Islet of Langerhans (tissue), 1 donor: ENCODE data around the gene HELLS.
A peak's percentile ranks its signal among the peaks of the same experiment; 100 is the strongest.
"Not testable (repeated sequence)": the region's sequence is repeated elsewhere in the genome, so short reads cannot be mapped to it uniquely, and the experiment has no call there.

Experiments used
- FAIRE-seq: peaks from one replicate; lab custom pipeline; 2011; peaks lifted over from hg19 to GRCh38; lab: Jason Lieb, UNC

Gene HELLS

DNA sequence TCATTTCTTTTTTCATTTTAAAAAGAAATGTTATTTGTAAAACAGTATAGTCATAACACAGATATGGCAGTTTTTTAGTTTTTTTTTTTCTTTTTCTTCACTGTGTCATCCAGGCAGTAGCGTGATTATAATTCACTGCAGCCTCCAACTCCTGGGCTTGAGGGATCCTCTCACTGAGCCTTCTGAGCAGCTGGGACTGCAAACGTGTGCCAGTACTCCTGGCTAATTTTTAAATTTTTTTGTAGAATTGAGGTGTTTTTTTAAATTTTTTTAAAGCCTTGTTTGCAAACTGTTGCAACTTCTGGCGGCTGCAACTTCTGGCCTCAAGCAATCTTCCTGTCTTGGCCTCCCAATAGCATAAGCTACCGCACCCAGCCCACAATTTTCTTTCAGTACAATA is 63.0 kb downstream of the HELLS start:
- FAIRE-seq, result no peak

DNA sequence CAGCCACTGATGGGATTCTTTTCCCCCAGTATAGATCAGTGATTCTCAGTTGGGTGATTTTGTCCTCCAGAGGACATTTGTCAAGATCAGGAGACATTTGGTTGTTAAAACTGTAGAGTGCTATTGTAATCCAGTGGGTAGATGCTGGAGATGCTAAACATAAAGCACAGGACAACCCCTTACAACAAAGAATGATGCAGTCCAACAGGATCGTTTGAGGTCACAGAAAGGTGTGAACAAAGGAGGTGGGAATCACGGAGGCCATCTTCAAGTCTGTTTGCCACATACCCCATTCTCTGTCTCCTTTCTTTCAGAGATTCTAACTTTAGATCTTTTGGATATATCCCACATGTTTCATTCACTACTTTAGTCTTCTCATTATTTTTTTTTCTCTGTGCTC is 69.0 kb downstream of the HELLS start:
- FAIRE-seq, result no peak

DNA sequence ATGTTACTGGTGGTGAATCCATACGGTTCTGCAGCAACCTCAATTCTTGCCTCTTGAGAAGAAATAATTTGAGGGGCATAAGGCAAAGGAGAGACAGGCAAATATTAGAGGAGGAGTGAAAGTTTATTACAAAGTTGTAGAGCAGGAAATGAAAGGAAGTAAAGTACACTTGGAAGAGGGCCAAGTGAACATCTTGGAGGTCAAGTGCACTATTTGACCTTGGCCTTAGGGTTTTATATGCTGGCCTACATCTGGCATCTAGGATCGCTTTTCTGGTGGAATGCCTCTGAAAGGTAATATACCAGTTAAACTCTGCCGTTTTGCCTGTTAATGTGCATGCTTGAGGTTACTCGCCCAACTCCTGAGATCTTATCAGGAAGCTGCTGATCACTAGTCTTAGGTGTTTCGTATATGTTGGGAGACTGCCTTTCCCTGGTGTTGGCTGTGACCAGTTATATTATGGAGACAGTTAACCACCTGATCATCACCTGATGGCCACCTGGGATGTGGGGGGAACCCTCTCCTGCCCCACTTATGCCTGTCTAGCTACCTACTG is 71.9 kb downstream of the HELLS start:
- no peak for FAIRE-seq

DNA sequence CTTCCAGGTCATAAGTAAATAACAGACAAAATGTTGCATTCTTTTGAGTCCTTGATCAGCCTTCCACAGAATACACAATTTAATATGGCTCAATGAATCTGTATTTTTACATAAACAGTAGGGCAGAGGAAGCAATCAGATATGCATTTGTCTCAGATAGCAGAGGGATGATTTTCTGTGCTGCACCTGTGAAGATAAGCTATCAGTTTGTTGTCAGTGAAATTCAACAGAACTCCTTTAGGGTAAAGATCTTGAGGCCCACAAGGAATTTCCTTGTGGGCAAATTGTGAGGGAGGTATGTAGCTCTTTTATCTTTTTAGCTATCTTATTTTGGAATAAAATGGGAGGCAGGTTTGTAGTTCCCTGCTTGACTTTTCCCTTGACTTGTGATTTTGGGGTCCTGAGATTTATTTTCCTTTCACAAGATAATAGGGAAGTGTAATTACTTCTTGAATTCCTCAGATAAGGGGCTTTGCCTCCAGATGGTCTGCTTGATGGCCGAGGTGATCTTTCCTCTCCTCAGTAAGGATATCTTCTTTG is 77.1 kb downstream of the HELLS start:
- no peak for FAIRE-seq

DNA sequence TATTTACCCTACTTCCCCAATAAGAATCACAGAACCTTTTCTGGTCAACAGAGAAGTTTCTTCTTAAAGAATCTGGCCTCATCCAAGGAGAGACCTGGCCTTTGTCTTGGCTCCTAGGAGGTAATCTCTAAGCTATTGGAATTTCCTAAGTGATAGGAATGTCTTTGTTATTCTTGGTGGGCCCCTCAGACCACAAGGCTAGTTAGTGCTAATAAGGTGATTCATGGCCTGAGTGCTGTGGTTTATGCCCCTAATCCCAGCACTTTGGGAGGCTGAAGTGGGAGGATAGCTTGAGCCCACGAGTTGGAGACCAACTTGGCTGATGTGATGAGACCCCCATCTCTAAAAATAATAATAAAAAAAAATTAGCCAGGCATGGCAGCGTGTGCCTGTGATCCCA is 78.0 kb downstream of the HELLS start:
- FAIRE-seq, result no peak

DNA sequence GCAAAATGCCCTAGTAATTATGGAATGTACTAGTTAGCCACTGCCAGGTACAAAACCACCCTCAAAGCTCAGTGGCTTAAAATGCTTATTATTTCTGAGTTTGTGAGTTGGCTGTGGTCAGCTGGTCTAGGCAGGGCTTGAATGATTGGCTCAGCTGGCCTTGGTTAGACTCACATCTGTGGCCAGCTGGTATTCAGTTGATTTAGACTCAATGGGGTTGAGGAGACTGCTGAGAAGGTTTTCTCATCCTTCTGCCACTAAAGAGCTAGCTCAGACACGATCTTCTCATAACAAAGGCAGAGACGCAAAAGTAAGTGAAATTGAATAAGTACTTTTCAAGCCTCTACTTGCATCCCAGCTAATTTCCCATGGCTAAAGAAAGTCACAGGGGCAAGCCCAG is 80.9 kb downstream of the HELLS start:
- no peak for FAIRE-seq

DNA sequence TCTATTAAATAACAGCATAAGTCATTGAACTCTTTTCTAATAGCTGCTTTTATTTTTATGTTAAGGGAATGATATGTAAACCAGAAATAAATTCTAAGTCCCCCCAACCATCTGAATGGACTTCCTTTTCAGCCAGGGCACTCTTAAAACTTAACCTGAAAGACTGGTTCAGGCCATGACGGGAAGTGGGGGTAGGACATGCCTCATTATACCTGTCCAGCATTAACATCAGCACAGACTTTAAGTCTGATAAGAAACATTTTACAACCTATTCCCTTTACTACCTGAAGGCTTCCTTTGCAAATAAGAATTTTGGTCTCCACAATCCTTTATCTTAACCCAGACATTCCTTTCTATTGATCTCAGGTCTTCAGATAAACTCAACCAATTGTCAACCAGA is 81.9 kb downstream of the HELLS start:
- FAIRE-seq, result no peak

DNA sequence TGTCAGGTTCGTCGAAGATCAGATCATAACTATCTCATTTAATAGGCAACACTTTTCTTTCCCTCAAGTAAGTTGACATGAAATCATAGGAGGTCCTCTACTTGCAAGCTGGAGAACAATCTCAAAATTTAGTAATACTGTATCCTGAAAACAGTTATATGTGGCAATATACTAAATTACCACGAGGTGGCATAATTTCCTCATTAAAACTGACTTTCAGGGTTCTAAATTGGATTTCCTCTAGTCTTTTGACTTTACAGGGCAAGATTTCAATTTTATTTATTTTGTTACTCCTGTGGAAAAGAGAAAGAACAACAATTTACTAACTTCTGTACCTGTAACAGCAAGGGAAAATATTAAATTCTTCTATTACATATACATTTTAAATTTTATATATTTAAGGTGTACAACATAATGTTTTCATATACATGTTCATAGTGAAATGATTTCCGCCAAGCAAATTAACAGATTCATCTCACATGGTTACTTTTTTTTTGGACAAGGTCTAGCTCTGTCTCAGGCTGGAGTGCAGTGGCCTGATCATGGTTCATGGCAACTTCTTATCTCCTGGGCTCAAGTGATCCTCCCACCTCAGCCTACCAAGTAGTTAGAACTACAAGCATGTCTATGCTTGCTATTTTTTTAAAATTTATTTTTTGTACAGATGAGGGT is 84.6 kb downstream of the HELLS start:
- peak; percentile 97 for FAIRE-seq

DNA sequence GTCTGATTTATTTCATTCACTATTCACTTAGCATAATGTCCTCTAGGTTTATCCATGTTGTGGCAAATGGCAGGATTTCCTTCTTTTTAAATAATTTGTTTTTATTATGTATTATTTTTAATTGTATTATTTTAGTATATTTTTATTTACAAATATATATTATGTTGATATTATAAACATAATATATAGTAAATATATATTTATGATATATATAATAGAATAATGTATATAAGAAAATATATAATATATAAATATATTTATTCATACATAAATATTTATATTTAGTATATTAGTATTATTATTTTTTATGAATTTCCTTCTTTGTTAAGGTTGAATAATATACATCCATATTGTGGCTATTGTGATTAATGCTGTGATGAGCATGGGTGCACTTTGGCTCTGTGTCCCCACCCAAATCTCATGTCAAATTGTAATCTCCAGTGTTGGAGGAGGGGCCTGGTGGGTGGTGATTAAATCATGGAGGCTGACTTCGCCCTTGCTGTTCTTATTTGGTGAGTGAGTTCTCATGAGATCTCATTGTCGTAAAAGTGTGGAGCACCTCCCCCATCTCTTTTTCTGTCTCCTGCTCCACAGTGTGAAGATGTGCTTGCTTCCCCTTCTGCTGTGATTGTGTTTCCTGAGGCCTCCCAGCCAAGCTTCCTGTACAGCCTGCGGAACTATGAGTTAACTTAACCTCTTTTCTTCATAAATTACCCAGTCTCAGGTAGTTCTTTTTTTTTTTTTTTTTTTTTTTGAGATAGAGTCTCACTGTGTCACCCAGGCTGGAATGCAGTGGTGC is 85.7 kb downstream of the HELLS start:
- FAIRE-seq, result no peak

DNA sequence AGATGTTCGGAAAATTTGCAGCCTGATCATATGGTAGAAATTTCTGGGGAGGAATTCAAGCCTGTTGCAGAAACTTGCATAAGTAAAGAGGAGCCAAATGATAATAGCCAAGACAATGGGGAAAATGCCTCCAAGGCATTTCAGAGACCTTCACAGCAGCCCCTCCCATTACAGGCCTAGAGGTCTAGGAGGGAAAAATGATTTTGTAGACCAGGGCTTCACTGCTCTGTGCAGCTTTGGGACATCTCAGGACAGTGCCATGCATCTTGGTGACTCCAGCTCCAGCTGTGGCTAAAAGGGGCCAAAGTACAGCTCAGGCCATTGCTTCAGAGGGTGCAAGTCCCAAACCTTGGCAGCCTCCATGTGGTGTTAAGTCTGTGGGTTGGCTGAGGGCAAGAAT is 87.4 kb downstream of the HELLS start:
- no peak for FAIRE-seq

DNA sequence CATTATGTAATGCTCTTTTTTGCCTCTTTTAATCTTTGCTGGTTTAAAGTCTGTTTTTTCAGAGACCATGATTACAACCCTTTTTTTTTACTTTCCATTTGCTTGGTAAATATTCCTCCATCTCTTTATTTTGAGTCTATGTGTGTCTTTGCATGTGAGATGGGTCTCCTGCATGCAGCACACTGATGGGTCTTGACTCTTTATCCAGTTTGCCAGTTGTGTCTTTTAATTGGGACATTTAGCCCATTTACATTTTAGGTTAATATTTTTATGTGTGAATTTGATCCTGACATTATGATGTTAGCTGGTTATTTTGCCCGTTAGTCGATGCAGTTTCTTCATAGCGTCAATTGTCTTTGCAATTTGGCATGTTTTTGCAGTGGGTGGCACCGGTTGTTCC is 92.5 kb downstream of the HELLS start:
- FAIRE-seq, result not testable (repeated sequence)

DNA sequence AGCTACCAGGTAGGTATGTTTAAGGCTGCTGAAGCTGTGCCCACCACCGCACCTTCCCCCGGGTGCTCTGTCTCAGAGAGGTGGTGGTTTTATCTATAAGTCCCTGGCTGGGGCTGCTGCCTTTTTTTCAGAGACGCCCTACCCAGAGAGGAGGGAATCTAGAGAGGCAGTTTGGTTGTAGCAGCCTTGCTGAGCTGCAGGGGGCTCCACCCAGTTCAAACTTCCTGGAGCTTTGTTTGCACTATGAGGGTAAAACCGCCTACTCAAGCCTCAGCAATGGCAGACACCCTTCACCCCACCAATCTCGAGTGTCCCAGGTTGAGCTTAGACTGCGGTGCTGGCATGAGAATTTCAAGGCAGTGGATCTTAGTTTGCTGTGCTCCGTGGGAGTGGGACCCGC is 94.3 kb downstream of the HELLS start:
- FAIRE-seq, result no peak

DNA sequence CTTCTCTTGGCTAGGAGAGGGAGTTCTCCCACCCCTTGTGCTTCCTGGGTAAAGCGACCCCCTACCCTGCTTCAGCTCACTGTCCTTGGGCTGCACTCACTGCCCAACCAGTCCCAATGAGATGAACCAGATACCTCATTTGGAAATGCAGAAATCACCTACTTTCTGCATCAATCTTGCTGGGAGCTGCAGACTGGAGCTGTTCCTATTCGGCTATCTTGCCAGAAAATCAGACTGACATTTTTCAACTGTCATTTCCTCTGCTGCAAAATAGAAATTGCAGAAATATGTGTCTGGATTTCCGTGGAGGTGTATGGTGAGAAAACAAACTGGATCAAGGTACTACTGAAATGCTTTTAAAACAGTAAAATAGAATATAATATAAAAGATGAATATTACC is 95.0 kb downstream of the HELLS start:
- no peak for FAIRE-seq

DNA sequence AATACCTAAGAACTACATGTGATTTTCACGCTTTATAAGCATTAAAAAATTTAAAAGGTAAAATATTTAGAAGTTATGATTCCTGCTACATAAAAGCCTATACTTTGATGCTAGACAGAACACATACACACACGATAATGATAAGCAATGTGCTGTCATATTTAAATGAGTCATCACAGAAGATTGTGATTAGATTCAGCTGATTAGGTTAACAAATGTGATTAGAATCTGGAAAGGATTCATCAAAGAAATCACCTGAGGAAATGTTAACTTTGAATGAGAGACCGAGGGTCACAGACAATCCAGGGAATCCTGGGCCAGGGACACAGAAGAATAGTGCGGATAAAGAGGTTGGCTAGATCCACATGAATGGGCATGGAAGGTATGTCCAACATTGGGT is 95.9 kb downstream of the HELLS start:
- FAIRE-seq, result no peak

DNA sequence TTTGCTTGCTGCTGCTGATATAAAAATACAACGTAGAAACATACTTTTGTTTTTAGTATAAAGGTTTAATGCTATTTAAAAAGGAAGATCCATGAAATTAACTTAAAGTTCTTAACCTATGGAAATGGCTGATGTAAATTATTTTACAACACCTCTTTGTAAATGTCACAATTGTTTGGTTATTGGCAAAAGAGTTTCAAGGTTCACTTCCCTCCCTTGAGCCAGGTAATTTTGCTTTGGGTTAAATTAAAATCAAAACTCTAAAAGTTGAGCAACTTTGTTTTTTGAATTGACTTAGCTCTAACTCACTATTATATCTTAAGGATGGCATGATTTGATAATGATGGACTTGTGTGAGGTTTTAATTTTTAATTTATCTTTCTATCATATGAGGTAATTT is 98.8 kb downstream of the HELLS start:
- FAIRE-seq, result no peak

DNA sequence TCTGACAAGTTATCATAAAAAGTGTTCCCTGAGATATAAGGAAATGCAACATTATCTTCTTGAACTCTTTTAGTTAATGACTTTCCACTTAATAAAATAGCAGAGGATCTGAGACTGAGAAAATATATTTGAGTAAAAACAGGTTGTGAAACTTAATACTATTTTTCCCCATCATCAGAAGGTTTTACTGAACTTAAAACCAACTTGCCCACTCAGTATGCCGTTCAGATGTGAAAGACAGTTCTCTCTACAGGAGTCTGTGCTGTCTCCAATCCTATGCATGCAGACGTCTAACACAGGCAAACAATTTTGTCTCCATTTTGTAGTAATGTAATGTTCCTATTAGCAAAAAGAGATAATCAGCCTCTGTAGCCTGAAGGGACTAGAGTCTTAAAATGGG is 99.7 kb downstream of the HELLS start:
- no peak for FAIRE-seq
